ENCODE measurements around the gene MEAK7.

MEAK7 gene

DNA sequence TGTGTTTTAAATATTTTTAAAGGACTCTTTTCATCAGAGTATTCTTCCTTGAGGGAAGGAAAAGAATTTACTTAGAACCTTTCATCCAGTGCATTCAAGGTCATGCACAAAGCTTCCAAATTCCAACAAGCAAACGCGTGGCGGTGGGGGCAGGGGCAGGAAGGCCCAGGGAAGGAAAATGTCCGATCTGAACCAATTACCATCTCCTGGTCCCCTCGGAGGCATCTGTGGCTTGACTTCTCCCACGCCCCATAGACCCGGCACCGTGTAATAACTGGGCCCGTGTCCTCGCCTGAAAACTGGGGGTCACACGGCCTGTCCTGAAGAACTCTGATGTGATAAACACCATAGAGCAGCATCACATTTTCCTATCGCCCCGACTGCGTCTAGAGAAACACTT is 18.3 kb downstream of the MEAK7 start:
- no peak for DNase-seq

DNA sequence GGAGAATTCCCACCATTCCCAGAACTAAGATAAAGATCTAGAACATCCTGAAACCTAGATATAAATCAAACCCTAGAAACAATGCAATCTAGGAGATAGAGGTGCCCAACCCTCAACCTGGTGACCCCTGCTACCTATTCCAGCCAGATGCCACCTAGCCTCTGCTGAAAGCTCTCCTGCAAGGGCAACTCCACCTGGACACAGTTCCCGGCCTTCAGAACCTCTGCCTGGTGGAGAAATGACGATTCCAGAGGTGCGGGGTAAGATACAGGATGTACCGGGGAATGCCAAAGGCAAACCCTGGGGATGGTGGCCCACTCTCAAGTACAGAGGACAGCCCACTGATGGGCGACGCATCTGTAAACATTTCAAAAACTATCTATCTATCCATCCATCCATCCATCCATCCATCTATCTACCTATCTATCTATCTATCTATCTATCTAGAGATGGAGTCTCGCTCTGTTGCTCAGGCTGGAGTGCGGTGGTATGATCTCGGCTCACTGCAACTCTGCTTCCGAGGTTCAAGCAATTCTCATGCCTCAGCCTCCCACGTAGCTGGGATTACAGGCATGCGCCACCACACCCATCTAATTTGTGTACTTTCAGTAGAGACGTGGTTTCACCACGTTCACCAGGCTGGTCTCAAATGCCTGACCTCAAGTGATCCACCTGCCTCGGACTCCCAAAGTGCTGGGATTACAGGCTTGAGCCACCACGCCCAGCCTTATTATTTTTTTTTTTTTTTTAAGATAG is 19.0 kb downstream of the MEAK7 start:
- no peak for DNase-seq

DNA sequence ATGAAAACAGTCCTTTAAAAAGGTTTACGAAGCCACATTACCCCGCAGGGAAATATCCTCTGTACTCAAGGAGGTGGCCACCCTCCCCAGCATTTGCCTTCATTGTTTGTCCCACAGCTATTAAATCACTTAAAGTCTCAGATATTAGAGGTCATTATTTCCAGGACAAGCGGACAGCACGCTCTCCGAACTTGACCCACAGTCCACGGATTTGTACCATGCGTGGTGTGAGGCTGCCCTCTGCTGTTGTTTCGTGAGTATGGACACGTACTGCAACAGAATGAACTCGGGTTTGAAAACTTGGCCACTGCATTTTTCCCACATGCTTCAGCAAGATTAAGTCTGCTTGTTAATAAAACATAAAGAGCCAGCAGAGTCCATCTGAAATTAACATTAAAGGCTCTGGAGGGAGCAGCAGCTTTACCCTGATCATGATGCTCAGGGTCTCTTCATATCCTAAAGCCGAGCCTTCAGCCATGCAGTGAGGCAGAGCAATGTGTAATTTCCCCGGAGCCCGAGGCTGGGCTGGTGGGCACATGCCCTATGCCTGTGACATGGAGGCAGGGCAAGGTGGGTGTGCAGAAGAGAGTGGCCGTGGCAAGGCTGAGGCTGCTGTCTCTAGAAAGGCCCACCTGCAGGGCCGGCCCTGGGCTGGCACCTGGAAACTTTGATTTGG is 19.7 kb downstream of the MEAK7 start:
- peak; percentile 40 for DNase-seq

DNA sequence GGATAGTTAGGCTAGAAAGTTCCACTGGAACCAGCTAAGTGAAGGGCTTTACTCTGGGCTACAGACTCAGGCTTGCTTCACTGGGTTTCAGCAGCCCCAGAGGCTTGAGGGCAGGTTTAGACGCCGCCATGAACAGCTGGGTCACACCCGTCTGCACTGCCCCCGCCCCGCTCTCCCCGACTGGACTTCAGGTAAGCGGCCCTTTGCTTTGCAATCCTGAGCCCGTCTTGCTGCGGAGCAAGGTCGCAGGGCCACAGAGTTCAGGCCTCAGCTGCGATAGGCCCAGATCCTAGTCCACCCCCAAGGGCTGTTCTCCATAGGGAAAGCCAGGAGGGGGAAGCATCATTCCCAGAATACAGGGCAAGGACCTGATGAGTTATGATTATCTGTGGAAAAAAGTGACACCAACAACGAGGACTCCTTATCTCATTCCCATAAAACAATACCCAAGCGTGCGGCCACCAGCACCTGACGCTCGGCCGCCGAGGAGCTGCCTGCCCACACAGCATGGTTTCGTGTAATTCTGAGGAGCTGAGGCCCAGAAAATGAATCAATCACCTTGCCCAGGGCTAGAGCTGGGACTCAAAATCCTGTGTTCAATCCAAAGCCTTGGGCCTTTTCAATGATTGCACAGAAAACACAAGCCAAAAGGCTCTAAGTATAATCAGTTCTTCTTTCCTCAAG is 20.4 kb downstream of the MEAK7 start:
- no peak for DNase-seq

DNA sequence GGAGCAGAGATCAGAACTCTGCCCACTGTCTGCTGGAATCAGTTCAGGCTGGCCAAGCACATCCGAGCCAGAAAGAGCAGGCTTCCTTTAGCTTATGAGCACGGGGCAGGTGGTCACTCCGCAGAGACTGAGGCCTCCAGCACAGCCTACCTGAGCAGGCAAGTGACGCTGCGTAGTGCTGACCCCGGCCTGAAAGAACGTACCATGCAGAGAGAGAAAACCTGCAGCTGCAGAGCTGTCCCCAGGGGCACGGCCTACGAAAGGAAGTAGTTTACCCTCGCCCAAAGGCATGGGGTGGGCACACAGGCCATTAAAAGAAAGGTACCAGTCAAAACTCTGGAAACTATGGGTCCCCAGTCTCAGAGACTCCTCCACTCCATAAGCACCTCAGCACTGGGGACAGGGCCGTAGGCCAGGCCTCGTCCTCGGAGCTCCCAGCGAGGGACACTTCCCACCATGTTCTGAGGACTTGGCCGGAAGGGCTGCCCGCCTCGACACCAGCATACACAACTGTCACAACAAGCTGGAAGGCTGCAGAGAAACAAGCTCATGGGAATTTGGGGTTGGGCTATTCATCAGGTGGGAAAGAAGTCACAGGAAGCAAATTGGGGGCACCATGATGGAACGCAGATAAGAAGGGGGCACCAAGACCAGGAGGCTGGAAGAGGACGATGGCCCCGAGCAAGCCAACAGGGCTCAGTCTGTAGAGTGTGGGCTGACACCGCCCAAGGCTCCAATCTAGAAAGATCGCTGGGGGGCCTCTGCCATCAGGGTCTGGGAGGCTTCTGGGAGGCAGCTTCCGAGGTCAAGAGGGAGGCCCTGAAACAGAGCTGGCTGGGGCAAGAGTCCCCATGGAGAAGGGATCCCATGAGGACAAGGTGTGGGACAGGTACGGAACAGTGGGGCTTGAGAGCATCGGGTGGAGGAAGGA is 21.2 kb downstream of the MEAK7 start:
- DNase-seq = no peak

DNA sequence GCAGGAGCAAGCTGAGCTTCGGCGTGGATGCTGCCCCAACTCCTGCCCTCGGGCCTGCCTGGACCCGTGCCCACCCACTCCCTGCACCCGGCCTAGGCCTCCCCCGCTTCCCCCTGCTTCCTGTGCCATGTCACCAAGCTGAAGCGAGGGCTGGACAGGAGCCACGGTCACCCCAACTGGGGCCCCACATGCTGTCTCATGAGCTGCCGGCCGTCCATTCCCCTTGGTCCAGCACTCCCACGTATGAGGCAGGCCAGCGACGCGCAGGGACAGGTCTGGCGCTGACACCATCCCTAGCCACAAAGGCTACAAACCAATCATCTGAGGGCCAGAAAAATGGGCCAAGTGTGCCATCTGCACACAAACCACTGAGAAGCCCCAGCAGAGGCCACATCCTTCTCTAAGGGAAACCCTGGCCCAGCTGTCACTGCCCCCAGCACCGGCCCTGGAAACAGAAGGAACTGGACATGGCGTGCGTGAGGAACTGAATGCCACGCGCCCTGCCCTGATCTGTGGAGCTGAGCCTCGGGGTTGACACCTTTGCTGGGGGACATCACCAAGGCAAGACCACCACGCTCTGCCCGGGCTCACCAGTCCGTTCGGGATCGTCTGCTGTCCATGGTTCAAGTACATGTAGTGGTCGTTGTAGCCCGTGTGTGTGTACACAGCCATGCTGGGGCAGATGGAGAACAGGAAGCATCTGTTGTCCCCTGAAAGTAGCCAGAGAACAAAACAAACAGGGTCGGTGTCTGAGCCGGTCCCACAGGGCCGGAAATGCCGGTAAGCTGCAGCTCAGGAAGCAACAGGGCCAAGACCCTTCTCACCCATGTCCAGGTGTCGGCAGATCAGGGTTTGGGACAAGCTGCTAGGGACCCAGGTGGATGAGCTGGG is 22.2 kb downstream of the MEAK7 start:
- no peak for DNase-seq

DNA sequence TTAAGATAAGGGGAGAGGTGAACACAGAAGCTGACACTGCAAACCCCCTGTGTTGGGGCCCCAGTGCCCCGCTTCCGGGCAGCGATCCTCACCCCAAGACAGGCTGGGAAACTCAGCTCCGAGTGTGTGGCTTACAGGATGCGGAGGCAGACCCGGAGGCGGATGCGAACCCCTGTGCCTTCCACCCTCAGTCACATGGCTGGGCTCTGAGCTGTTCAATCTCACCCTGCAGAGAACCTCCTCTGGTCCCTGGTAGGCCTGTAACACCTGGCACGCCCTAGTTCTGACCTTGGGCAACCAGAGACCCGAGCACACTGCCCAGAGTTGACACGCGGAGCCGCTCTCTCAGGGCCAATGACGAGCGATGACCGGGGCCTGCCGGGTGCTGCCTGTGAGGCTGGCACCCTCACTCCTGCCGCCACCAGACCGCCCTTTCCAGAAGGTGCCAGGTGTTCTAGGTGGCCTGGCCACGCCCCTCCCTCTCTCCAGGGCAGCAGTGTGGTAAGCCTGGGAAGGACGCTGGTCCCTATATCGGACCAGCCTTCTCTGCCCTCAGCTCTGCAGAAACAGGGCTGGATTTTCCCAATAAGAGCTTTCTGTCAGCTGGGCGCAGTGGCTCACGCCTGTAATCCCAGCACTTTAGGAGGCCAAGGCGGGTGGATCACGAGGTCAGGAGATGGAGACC is 23.3 kb downstream of the MEAK7 start:
- DNase-seq = no peak

DNA sequence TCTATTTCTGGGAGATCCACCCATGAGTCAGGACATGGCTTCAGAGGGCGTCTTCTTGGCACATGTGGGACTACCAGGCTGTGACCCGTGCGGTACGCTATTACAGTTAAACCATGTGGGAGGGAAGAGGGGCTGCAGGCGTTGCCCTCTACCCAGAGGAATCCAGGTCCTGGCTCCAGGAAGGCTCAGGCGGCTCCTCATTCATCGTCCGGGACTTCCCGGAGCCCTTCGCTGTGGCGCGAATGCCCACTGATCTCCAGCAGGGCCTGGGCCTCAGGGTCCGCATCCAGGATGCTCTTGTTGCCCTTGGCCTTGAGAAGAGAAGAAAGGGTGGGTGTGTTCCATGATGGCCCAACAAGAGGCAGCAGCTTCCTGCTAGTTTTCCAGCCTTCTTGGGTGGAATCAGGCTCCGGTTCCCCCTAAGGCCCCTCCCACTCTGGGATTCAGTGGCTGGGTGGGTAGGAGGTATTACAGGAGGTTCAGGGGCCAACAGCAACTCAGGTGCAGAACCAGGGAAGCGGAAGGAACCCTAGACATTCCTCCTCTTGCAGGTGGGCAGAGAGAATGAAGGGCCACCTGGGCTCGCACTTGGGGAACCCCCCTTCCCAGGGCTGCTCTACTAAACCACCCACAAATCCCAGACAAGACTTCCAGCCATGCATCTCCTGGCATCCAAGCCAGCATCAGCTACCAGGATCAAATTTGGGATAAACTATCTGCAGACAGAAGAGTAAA is 24.6 kb downstream of the MEAK7 start:
- DNase-seq = no peak

DNA sequence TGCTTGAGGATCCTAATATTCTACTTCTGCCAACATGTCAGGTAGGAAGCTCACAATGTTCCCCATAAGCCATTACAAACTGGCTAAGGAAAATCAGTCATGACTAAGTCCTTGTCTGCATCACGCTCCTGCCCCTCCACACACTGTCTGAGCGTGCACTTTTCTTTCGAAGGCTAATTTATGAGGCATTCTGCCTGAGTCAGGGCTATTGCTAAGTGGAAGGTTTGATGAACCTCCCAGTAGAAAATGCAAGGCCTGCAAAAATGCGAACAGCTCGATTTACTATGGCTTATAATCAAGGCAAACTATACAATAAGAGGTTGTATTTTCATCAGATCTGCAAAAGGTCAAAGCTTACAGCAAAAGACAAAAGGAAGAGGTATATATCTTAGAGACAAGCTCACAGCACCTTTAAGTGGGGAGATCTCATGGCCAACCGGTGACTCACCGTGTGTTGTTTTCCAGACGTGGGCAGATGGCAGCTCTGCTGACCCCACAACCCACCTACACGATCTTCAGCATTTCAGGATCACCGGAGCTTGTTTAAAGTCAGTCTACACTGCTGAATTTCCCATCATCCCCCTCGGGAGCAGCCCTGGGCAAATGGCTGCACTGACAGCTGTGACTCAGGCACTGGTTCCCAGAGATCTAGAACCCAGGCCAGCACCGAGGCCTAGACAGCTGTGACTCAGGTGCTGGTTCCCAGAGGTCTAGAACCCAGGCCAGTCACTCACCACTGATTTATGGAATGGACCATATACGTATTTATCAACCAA is 26.1 kb downstream of the MEAK7 start:
- DNase-seq = peak; percentile 2

DNA sequence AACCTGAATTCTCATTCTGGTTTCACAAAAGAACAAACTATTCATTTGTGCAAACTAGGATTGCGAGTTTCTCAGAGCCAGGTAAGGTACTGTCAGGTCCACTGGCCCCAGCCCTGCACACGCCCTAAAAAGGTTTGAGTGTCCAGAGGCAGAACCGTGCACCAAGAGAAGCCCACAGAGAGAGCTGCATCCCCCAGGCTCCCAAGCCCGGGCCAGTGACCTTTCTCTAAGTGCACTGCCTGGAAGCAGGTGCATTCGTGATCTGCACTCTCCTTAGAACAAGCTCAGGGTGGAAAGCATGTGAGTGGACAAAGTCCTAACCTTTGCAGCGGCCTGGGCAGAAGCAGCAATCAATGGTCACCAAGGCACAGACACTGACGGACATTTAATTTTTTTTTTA is 26.8 kb downstream of the MEAK7 start:
- no peak for DNase-seq

DNA sequence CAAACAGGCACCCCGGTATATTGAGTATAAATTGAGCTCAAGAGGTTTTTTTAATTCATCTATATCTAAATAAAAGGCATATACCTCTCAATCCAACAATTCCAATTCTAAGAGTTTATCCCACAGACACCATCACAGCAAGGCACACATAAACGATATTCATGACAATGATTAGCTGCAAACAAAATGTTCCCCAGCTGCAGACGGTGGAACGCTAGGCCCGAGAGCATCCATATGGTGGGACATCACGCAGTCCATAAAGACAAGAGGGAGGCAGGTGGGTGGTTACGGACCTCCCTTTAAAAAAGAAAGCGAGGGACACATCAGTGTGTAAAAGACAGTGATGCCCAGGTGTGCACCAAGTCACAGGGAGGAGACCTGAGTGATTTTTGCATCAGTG is 28.1 kb downstream of the MEAK7 start:
- no peak for DNase-seq

DNA sequence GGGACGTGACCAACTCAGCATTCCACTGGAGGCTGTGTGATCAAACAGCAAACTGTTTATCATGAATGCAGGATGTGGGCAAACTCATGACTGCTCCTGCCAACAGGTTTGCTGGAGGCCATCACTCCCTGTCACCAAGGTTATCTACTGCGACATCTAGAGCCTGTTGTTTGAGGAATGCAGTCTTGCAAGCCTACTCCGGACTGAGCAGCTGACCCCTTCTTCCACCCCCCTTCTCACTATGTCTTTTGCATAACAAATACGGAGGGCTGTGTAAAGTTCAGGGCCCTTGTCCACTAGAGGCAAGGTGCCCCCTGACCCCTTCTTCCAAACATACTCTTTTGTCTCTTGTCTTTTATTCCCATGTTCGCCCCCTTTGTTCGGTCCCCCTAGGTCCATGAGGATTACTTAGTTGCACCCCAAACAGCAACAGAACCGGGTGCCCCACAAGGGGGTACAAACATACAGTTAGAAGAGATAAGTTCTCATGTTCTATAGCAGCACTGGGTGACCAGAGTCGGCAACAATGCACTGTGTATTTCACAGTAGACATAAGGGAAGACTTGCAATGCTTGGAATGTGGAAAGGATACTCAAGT is 28.7 kb downstream of the MEAK7 start:
- DNase-seq = no peak

DNA sequence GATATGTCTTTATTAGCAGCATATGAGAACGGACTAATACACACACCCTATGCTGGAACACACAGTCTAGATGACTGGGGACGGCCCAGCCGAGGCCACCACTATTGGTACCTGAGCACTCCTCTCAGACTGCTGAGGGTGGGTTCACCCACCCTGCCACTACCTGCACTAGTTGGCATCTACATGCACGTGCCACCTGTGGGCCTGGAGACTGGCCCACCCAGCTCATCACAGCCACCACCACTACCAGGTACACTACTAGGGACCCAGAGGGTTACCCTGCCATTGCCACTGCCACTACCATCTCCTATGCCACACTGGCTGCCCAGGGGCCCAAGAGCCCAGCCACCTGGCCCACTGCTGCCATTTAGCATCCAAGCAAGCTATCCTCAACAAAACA is 32.5 kb downstream of the MEAK7 start:
- no peak for DNase-seq

DNA sequence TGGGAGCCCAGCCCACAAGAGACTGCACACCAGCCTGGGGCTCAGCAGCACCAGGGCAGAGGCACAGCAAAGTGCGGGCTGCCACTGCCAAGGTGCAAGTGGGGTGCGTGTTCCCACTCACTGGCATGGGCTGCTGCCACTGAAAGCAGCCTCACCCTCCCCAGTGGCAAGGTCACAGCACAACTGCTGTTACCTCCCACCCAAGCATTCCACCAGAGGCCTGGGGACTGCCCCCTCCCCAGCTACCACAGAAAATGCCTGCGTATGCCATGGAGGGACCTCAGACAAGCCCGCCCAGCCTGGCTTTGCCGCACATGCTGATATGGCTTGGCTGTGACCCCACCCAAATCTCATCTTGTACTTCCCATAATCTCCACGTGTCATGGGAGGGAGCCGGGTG is 33.1 kb downstream of the MEAK7 start:
- no peak for DNase-seq

DNA sequence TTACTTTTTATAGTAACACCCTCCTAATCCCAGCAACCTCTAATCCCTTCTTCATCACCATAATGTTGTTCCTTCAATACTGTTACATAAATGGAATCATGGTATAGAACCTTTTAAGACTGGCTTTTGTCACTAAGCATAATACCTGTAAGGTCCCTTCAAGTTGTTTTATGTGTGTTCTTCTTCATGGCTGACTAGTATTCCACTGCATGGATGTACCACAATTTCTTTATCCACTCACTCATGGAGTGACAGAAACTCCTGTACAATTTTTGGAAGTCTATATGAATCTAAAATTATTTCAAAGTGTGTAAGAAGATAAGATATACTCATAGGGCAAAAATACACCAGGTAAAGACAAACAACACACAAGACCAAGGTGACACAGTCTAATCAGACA is 36.8 kb downstream of the MEAK7 start:
- no peak for DNase-seq

DNA sequence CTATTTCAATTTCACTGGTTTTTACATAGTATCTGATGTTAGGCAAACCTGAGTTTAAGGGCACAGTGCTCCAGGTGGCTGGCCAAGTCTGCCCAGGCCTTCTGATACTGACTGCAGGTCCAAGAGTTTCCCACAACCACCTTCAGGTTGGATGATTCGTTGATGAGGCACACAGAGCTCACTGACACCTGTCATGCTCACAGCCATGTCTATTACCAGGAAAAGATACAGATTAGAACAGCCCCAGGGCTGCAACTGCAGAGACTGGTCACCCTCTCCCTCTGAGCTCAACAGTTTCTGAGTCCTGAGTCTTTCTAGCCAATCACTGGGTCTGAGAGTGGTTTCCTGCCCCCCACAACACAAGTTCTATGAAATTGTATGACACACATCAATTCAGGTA is 37.2 kb downstream of the MEAK7 start:
- DNase-seq = no peak

DNA sequence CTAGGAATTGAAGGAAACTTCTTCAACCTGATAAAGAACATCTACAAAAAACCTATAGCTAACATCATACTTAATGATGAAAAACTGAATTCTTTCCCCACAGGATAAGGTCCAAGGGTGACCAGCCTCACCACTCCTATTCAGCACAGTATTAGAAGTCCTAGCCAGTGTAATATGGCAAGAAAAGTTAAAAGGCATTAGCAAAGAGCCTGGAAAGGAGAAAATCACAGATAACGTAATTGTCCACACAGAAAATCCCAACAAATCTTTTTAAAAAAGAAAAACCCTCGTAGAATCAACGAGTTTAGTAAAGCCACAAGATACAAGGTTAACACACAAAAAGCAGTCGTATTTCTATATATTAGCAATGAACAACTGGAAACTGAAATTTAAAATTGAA is 37.8 kb downstream of the MEAK7 start:
- no peak for DNase-seq

DNA sequence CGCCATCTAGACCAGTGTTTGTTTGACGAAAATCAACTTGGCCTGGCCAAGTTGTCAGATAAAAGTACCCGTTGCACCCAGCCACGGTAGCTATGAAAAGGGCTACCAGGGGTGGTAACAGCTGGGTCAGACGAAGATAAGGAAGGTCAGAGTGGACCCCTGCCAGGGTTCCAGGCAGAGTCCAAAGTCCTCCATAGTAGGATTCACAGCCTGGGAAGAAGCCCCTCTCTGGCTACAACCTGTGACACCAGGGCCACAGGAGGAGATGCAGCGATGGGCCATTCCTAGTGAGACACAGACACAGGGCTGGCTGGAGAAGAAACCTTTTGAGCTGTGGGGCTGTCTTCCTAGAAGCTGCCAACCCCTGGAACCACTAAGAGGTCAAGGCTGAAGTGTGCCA is 39.3 kb downstream of the MEAK7 start:
- no peak for DNase-seq

DNA sequence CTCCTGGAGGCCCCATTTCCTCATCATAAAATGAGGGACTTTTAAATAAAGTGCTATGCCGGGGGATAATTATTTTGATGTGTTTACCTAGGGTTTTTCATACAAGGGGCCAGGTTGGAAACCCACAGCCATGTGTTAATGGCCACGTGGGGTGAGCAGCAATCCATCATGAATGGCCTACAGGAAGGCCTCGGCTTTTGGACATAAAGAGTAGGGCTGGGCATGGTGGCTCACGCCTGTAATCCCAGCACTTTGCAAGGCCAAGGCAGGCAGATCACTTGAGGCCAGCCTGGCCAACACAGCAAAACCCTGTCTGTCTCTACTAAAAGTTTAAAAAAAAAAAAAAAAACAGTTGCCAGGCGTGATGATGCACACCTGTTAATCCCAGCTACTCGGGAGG is 40.3 kb downstream of the MEAK7 start:
- DNase-seq = no peak

All from suppressor macrophage treated with lipopolysaccharide for 4 hours (primary cell).